Left forelimb (tissue), 1 donor: ENCODE data around the gene UNC50.
"Not testable (repeated sequence)": the region's sequence is repeated elsewhere in the genome, so short reads cannot be mapped to it uniquely, and the experiment has no call there.

Experiments used
- DNase-seq: peaks from one replicate; pipeline ENCODE4 v3.0.0-alpha.2; 2018; ENCODE audit warnings: low spot score

The UNC50 gene

DNA sequence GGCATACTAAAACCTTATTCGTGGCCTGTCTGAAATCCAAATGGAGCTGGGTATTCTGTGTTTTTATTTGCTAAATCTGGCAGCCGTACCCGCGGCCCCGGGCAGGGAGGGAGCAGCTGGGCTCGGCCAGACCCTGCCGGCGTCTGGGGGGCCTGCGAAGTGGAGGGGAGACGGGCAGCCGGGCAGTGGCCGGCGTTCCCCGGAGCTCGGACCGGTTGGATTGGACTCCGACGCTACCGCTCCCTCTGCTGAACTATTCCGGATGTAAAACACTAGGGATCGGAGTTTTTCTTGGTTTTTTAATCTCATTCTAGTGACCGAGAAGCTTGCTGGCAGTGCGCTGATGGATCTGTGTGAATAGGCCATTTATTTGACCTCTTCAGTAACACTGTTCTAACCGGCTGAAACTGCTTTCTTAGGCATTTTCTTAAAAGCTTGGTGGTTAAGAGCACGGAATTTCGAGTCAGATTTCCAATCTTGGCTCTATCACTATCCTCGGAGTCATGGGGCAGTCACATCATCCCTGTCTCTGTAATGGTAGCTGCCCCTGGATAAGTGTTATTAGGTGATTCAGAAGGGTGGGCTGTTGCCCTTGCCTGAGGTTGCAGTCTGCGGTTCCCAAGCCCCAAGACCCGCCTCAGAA, 694 bp downstream of the UNC50 start:
- peak; percentile 72 for DNase-seq

- DNase-seq = no peak
Measured at GRCh38 chr2:98614024-98614739, 5.8 kb downstream of the UNC50 start.

DNA sequence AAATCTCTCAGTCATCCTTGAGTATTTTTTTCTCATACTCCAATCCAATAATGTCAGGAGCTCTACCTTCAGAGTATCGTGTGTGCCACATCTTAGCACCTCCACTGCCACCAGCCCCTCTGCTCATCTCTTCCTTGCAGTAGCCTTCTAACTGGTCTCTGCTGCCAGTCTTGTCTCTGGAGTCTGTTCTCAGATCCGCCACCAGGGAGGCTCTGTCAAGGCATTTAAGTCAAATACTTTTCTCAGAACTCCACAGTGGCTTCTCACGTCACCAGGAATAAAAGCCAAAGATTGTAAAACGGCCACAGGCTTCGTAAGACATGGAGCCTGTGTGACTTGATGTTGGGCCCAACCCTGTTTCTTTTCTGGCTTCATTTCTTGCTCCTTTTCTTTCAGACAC, 7.1 kb downstream of the UNC50 start:
- no peak for DNase-seq

DNA sequence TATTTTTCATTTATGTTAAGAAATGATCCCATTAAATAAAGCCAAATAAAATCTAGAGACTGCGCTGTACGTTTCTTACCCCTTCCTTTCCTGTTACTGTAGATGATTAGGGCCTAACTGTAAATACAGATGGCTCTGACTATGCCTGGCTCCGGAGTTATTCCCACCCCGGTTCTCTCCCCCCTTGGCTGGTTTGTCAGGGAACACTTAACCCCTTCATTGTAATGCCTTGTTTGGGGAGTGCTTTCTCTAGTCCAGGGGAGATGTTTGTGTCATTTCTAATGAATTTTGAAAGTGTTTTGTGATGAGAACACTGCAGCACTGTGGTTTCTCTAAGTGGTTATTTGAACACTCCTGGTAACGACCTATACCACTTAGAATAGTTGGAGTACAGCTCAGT, 8.8 kb downstream of the UNC50 start:
- DNase-seq = no peak

GRCh38 chr2:98623657-98624056, 15.3 kb downstream of the UNC50 start:
- DNase-seq = no peak

- DNase-seq = no peak
Measured at GRCh38 chr2:98632351-98632750, 24.0 kb downstream of the UNC50 start.

- DNase-seq = no peak
Measured at GRCh38 chr2:98634406-98635092, 26.2 kb downstream of the UNC50 start.

- DNase-seq = no peak
Measured at GRCh38 chr2:98637401-98638147, 29.2 kb downstream of the UNC50 start.

GRCh38 chr2:98643496-98644100, 35.2 kb downstream of the UNC50 start:
- no peak for DNase-seq

DNA sequence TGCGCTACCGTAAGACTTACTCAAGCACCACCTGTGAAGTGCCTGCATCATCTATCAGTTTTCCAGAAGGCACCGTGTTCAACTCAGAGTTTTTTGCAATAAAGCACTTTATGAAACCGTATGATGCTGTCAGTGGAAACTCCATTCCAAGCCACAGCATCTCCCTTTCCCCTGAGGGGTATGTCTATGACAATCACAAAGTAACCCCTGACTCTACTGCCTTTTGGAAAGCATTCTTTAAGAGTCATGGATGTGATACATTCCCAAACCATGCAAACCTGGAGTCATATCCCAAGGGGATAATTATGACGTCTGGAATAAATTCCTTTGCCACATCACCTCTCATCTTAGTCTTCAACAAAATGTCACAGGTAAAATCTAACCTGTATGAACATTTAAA, 39.2 kb downstream of the UNC50 start:
- DNase-seq = no peak

GRCh38 chr2:98648451-98648850, 40.1 kb downstream of the UNC50 start:
- no peak for DNase-seq

GRCh38 chr2:98649135-98649991, 41.0 kb downstream of the UNC50 start:
- peak; percentile 72 for DNase-seq

DNA sequence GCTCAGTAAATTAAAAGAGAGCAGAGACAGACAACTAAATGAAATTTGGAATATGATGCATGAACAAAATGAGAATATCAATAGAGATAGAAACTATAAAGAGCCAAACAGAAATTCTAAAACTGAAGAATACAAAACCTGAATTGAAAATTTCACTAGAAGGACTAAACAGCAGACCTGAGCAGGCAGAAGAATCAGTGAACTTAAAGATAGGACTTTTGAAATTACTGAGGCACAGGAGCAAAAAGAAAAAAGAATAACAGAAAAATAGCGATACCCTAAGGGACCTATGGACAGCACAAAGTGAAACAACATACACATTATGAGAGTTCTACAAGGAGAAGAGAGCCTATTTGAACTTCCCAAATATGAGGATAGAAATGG, 41.6 kb downstream of the UNC50 start:
- no peak for DNase-seq

DNA sequence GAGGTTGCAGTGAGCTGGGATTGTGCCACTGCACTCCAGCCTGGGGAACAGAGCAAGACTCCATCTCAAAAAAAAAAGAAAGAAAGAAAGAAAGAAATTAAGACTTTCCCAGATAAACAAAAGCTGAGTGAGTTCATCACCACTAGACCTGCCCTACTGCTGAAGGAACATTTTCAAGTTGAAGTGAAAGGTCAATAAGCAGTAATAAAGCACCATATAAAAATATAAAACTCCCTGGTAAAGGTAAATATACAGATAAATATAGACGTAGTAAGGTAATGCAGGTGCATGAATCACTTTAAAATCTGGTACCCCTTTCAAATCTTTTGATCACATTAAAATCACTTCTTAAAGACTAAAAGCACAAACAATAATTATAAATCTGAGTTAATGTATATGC, 42.6 kb downstream of the UNC50 start:
- no peak for DNase-seq

GRCh38 chr2:98654699-98655495, 46.5 kb downstream of the UNC50 start:
- DNase-seq = no peak

- no peak for DNase-seq
Measured at GRCh38 chr2:98656800-98657199, 48.4 kb downstream of the UNC50 start.

GRCh38 chr2:98658816-98659490, 50.6 kb downstream of the UNC50 start:
- no peak for DNase-seq

DNA sequence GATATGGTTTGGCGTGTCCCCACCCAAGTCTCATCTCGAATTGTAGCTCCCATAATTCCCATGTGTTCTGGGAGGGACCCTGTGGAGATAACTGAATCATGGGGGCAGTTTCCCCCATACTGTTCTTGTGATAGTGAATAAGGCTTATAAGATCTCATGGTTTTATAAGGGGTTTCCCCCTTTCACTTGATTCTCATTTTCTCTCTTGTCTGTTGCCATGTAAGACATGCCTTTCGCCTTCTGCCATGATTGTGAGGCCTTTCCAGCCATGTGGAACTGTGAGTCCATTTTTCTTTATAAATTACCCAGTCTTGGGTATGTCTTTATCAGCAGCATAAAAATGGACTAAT, 51.1 kb downstream of the UNC50 start:
- not testable (repeated sequence) for DNase-seq

DNA sequence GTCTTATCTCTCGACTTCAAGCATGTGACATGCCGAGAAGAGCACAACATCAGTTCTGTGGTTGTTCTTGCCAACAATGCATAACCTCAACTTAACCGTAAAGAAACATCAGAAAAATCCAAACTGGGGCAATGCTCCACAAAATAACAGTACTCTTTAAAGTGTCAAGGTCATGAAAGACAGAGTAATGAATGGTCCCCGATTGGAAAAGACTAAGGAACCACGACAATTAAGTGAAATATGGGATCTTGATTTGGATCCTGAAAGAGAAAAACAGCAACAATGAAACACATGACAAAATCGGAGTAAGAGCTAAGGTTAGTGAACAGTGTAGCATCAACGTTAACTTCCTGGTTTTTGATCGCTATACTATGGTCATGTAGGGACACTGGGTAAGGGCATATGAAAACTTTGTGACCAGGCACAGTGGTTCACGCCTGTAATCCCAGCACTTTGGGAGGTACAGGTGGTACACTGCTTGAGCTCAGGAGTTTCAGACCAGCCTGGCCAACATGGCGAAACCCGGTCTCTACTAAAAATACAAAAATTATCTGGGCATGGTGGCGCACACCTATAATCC, 55.2 kb downstream of the UNC50 start:
- no peak for DNase-seq

DNA sequence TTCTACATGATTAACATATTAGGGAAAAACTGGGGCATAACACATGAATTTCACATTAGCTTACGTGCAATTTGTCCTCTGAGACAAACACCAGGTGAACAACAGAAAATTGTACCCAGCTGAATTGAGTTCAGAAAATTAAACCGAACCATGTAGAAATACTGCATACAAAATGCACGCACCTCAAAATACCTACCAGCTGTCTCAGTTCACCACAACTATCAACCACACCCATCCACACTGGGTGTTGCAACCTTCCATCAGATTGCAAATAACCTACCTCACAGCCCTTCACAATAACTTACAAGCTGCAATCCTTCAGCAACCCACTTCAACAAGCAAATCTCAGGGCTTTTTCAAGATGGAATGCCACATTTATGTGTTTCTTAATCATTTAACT, 55.9 kb downstream of the UNC50 start:
- no peak for DNase-seq
